Tibial artery (tissue), 4 donors: Measurements from ENCODE around the gene AK2.
A peak's percentile ranks its signal among the peaks of the same experiment; 100 is the strongest.

Experiments used
- DNase-seq, 2 donors: peaks; one replicate each; pipeline ENCODE4 v3.0.0-alpha.2; 2019
- H3K27ac ChIP-seq, 2 donors: fragments of 200-600 bp; sonication (generic) in 1 of 2; 1 replicate in 1 of 2; 2 replicates in 1 of 2; pipeline ENCODE4 v1.5.1; 2018 to 2019; ENCODE audit warnings: mild to moderate bottlenecking in 1 of 2
- H3K27me3 ChIP-seq, 2 donors: fragments of 200-600 bp; sonication (generic) in 1 of 2; one replicate each; pipeline versions ENCODE4 v1.5.1 to v1.6.0; 2016 to 2019
- H3K36me3 ChIP-seq, 3 donors: fragments of 200-600 bp; sonication (generic) in 2 of 3; one replicate each; pipeline ENCODE4 v1.5.1; 2016 to 2019; ENCODE audit warnings: mild to moderate bottlenecking in 2 of 3
- H3K4me1 ChIP-seq, 4 donors: fragments of 200-600 bp; sonication (generic) in 2 of 4; 1 replicate in 3 of 4; 2 replicates in 1 of 4; pipeline ENCODE4 v1.5.1; 2016 to 2019
- H3K4me3 ChIP-seq, 2 donors: fragments of 200-600 bp; sonication (generic) in 1 of 2; 1 replicate in 1 of 2; 2 replicates in 1 of 2; pipeline ENCODE4 v1.5.1; 2018 to 2019; ENCODE audit warnings: mild to moderate bottlenecking in 2 of 2
- H3K9me3 ChIP-seq, 3 donors: fragments of 200-600 bp; sonication (generic) in 1 of 3; one replicate each; pipeline ENCODE4 v1.5.1; 2016 to 2019
- intact Hi-C: fragments of 100-400 bp; cut with DNase I; formaldehyde crosslinking; loops from one replicate; pipeline ENCODE4 v1.15.0; 2023; ENCODE audit warnings: low total_unique reads
- TF ChIP-seq, protein P1 (sequence below), 2 experiments: fragments of 200-600 bp in 1 of 2; fragments of 450-650 bp in 1 of 2; IDR thresholded peaks; one replicate each; pipeline ENCODE4 v1.5.1; 2017 to 2019; ENCODE audit warnings: antibody characterized with exemption in 2 of 2, mild to moderate bottlenecking in 1 of 2, moderate library complexity in 1 of 2

The AK2 gene

DNA sequence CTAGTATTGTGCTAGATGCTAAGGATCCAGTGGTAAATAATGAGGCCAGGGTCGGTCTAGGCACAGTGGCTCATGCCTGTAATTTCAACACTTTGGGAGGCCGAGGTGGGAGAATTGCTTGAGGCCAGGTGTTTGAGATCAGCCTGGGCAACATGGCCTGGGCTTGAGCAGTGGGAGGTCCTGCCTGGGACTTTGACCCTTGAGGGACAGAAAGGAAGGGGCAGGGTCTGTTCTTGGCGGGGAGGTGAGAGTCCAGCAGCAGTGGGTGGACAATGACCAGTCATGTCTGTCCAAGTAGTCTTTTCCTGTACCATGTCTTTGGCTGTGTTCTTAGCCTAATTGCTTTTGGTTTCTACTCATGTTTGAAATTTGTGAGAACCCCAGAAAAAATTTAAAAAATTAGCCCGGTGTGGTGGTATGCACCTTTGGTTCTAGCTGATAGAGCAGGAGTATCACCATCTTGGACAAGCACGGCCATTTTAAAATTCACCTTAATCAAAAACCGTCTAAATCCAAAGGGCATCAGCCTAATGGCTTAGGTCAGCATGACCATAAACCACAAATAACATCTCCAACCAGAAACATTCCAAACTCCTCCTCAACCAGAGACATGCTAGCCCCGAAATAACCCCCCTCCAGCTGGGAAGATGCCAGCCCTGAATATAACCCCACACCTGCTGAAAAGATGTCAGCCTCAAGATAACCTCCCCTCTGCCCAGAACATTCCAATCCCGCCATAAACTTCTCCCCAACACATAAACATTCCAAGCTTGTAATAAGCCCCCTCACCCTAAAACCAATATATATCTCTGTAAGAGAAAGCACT lies 6.8 kb upstream of the AK2 start:
- TF ChIP-seq, protein P1, sequence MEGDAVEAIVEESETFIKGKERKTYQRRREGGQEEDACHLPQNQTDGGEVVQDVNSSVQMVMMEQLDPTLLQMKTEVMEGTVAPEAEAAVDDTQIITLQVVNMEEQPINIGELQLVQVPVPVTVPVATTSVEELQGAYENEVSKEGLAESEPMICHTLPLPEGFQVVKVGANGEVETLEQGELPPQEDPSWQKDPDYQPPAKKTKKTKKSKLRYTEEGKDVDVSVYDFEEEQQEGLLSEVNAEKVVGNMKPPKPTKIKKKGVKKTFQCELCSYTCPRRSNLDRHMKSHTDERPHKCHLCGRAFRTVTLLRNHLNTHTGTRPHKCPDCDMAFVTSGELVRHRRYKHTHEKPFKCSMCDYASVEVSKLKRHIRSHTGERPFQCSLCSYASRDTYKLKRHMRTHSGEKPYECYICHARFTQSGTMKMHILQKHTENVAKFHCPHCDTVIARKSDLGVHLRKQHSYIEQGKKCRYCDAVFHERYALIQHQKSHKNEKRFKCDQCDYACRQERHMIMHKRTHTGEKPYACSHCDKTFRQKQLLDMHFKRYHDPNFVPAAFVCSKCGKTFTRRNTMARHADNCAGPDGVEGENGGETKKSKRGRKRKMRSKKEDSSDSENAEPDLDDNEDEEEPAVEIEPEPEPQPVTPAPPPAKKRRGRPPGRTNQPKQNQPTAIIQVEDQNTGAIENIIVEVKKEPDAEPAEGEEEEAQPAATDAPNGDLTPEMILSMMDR (IDR thresholded peaks at IDR 0.05), result no peak
- H3K9me3 ChIP-seq, result no peaks in the 10 kb centered on the region
- H3K4me1 ChIP-seq, result no peaks in the 10 kb centered on the region
- H3K27ac ChIP-seq, result no peak overlapping the region
- H3K27me3 ChIP-seq, result no peaks in the 10 kb centered on the region
- intact Hi-C loops, result no loop called here
- DNase-seq, result no peak
- no peaks in the 10 kb centered on the region for H3K36me3 ChIP-seq
- H3K4me3 ChIP-seq, result no peak overlapping the region

DNA sequence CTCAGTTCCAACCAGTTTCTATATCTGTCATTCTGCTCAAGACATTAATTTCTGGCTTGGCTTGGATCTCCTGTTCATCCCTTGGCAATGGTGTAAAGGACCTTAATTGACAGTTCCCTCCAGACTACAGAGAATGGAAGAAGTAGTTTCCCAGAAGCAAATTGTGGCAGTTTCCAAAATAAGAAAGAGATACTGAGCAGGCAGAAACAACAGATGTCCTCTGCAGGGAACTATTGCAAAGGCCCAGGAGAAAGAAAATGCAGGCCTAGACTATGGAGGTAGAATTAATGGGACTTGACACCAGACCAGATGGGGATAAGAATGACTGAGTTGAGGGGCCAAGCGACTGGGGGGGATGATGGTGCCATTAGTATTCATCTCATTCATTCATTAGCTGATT lies 6.1 kb upstream of the AK2 start:
- TF ChIP-seq, protein P1 (IDR thresholded peaks at IDR 0.05), result no peak
- Histone ChIP-seq H3K4me1 (no peaks in the 10 kb centered on the region), H3K27ac (no peak overlapping the region), H3K4me3 (no peak overlapping the region), H3K36me3 (no peaks in the 10 kb centered on the region), H3K9me3 (no peaks in the 10 kb centered on the region), H3K27me3 (no peaks in the 10 kb centered on the region)
- intact Hi-C loops, result no loop called here
- no peak for DNase-seq

GRCh38 chr1:33041026-33041425 lies 4.3 kb upstream of the AK2 start:
- DNase-seq, result no peak
- TF ChIP-seq, protein P1 (IDR thresholded peaks at IDR 0.05), result no peak
- Histone ChIP-seq H3K4me3 (no peak overlapping the region), H3K9me3 (no peaks in the 10 kb centered on the region), H3K27ac (no peak overlapping the region), H3K4me1 (peaks cover 0 to 3% (median 2%) of the 10 kb centered on the region in 4 donors), H3K36me3 (no peaks in the 10 kb centered on the region), H3K27me3 (no peaks in the 10 kb centered on the region)
- intact Hi-C loops, result no loop called here

GRCh38 chr1:33039840-33040239 lies 3.2 kb upstream of the AK2 start:
- no peak overlapping the region for H3K27ac ChIP-seq
- peaks cover 0 to 15% (median 14%) of the 10 kb centered on the region in 4 donors for H3K4me1 ChIP-seq
- TF ChIP-seq, protein P1 (IDR thresholded peaks at IDR 0.05), result no peak
- no peak overlapping the region for H3K4me3 ChIP-seq
- H3K36me3 ChIP-seq, result no peaks in the 10 kb centered on the region
- peak in 1 of 2 donors; percentile 32 for DNase-seq
- H3K9me3 ChIP-seq, result no peaks in the 10 kb centered on the region
- H3K27me3 ChIP-seq, result no peaks in the 10 kb centered on the region
- intact Hi-C loops, result no loop called here

GRCh38 chr1:33036051-33036525 lies 595 bp downstream of the AK2 start:
- Histone ChIP-seq H3K4me1 (peaks cover 0 to 25% (median 20%) of the 10 kb centered on the region in 4 donors), H3K4me3 (peak overlapping the region; percentile 82 to 89), H3K27me3 (no peaks in the 10 kb centered on the region), H3K27ac (peak overlapping the region; percentile 76 to 86), H3K9me3 (no peaks in the 10 kb centered on the region), H3K36me3 (peaks cover 0 to 9% (median 0%) of the 10 kb centered on the region in 3 donors)
- intact Hi-C loops, result no loop called here
- TF ChIP-seq, protein P1 (IDR thresholded peaks at IDR 0.05), result no peak
- no peak for DNase-seq
